AG04450 (cell line): ENCODE results near the gene GADD45A. TPM values are rescaled to one million over a fixed set of nuclear protein-coding genes. Genes with fewer than 3 reads are reported as not detected.
"Not testable (repeated sequence)": the region's sequence is repeated elsewhere in the genome, so short reads cannot be mapped to it uniquely, and the experiment has no call there.

Source experiments
- CTCF ChIA-PET: fragments of 300-600, 350-600 bp; formaldehyde crosslinking; extraction: SDS; loops from one replicate; lab custom pipeline; 2022; ENCODE audit warnings: antibody characterized with exemption, inconsistent platforms; lab: Charles Lee
- POLR2A ChIA-PET: fragments of 350-600 bp; formaldehyde crosslinking; extraction: SDS; loops from one replicate; lab custom pipeline; 2021; ENCODE audit warnings: antibody characterized with exemption, inconsistent platforms; lab: Yijun Ruan, JAX
- DNase-seq: peaks from one replicate; pipeline ENCODE4 v3.0.0-alpha.2; 2011; ENCODE audit warnings: low read depth, low spot score
- H3K27ac ChIP-seq: one replicate; pipeline ENCODE4 v1.5.1; 2012; ENCODE audit warnings: low read depth, low read length, control low read depth
- H3K27me3 ChIP-seq: one replicate; pipeline ENCODE4 v1.6.0; 2012; ENCODE audit warnings: low read length; ENCODE audit not compliant: control insufficient read depth, insufficient read depth
- H3K4me3 ChIP-seq: 2 replicates; pipeline ENCODE4 v1.5.1; 2011; ENCODE audit warnings: mild to moderate bottlenecking, low read depth, low read length, control low read depth
- H3K9me3 ChIP-seq: 2 replicates; pipeline ENCODE4 v1.5.1; 2012; ENCODE audit warnings: low read length; ENCODE audit not compliant: control insufficient read depth, insufficient read depth
- CTCF ChIP-seq: IDR thresholded peaks from 2 replicates; pipeline ENCODE4 v1.5.1; 2011; ENCODE audit warnings: low read depth, low read length, control low read depth, inconsistent platforms
- polyA plus RNA-seq: library from polyadenylated mRNA; depleted of rRNA; stranded (reverse); fragments of >200 nt; gene quantifications from 2 replicates; pipeline ENCODE4 v1.2.3, GENCODE V29; 2011

GADD45A gene
- polyA plus RNA-seq, 1 experiment, result 41.8 TPM

DNA sequence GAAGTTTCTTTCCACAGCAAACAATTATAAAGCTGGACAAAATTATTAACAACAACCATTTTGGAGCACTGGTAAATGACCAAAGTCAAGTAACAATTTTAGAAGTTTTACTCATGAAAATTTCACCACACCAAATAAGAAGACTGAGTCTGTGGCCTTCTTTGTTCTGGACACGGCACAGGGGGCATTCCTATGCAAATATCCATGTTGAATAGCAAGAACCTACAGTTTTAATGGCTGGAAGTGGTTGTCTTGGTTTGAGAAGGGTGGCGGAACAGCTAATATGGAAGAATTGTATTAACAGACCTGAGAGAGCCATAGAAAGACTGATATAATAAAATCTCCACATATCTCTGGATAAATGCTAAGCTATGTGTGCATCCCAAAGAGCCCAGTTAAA lies 29.4 kb upstream of the GADD45A start:
- ChIA-PET CTCF (interaction anchor here (1.6 kb wide), 1 partner anchor 29 kb away, joined by 8 read pairs; the partner anchor contains the start of gene GADD45A), POLR2A (no interaction called here)
- H3K4me3 ChIP-seq, result no peak overlapping the region
- H3K27me3 ChIP-seq, result no peaks in the 10 kb centered on the region
- no peak for TF ChIP-seq CTCF
- no peak overlapping the region for H3K27ac ChIP-seq
- H3K9me3 ChIP-seq, result no peaks in the 10 kb centered on the region
- no peak for DNase-seq

DNA sequence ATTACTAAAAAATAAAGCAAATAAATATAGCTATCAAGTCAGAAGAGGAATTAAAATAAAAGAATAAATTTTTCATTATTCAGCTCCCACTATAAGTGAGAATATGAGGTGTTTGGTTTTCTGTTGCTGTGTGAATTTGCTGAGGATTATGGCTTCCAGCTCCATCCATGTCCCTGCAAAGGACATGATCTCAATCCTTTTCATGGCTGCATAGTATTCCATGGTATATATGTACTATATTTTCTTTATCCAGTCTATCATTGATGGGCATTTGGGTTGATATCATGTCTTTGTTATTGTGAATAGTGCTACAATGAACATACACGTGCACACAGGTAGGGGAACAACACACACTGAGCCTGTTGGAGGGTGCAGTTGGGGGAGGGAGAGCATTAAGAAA lies 27.8 kb upstream of the GADD45A start:
- POLR2A ChIA-PET, H3K27me3 ChIP-seq, DNase-seq, H3K9me3 ChIP-seq, H3K27ac ChIP-seq, H3K4me3 ChIP-seq: not testable (repeated sequence)
- CTCF ChIA-PET, result interaction anchor here (1.0 kb wide), 1 partner anchor 96 kb away, joined by 4 read pairs; no protein-coding TSS in a partner anchor

DNA sequence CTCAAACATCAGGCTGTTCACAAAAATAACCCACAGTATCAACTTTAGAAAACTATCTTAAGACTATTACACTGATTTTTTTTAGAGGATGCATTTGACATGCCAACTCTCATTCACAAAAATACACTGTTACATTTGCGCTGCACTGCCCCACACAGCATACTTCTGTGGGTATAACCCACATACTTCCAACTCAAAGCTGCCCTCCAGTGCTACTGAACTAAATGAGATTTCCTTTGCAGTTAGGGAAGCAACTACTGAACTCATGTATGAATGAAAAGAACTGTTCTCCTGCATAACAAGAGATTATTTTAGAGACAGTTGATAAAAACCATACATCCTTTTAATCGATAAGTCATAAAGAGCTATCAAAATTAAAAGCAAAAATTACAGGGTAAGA lies 25.8 kb upstream of the GADD45A start:
- Histone ChIP-seq H3K27ac (no peak overlapping the region), H3K27me3 (no peaks in the 10 kb centered on the region), H3K9me3 (no peaks in the 10 kb centered on the region), H3K4me3 (no peak overlapping the region)
- POLR2A ChIA-PET, result no interaction called here
- no peak for DNase-seq
- no peak for TF ChIP-seq CTCF
- CTCF ChIA-PET, result no interaction called here

- Histone ChIP-seq H3K27ac (no peak overlapping the region), H3K9me3 (no peaks in the 10 kb centered on the region), H3K4me3 (no peak overlapping the region), H3K27me3 (no peaks in the 10 kb centered on the region)
- ChIA-PET CTCF (interaction anchor here (0.6 kb wide), 1 partner anchor 98 kb away, joined by 3 read pairs; no protein-coding TSS in a partner anchor), POLR2A (no interaction called here)
- DNase-seq, result no peak
- TF ChIP-seq CTCF, result no peak
Measured at GRCh38 chr1:67662884-67663283, 22.1 kb upstream of the GADD45A start.

- H3K9me3 ChIP-seq, result no peaks in the 10 kb centered on the region
- H3K4me3 ChIP-seq, result no peak overlapping the region
- H3K27ac ChIP-seq, result no peak overlapping the region
- no peaks in the 10 kb centered on the region for H3K27me3 ChIP-seq
- POLR2A ChIA-PET, result interaction anchor here (0.6 to 0.7 kb wide), 3 partner anchors 12 to 221 kb away, joined by 3 read pairs; no protein-coding TSS in a partner anchor
- DNase-seq, result no peak
- no peak for TF ChIP-seq CTCF
- CTCF ChIA-PET, result interaction anchor here (1.0 to 1.2 kb wide), 2 partner anchors 97 to 102 kb away, joined by 3 to 4 read pairs; no protein-coding TSS in a partner anchor
Measured at GRCh38 chr1:67664048-67664447, 21.0 kb upstream of the GADD45A start.

DNA sequence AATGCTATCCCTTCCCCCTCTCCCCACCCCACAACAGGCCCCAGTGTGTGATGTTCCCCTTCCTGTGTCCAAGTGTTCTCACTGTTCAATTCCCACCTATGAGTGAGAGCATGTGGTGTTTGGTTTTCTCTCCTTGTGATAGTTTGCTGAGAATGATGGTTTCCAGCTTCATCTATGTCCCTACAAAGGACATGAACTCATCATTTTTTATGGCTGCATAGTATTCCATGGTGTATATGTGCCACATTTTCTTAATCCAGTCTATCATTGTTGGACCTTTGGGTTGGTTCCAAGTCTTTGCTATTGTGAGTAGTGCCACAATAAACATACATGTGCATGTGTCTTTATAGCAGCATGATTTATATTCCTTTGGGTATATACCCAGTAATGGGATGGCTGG lies 19.7 kb upstream of the GADD45A start:
- DNase-seq, H3K27me3 ChIP-seq, H3K4me3 ChIP-seq, H3K27ac ChIP-seq, POLR2A ChIA-PET, H3K9me3 ChIP-seq, CTCF ChIA-PET: not testable (repeated sequence)
